Transverse colon (tissue), 3 donors: ENCODE measurements around the gene BCAR3.

Experiments
- CTCF ChIP-seq, 5 experiments: fragments of 200-600 bp in 3 of 5; fragments of 450-650 bp in 2 of 5; sonication (generic) in 3 of 5; IDR thresholded peaks; 1 replicate in 2 of 5; 2 replicates in 3 of 5; pipeline ENCODE4 v1.5.1; 2016 to 2017; ENCODE audit warnings: antibody characterized with exemption in 5 of 5, inconsistent platforms in 3 of 5, mild to moderate bottlenecking in 2 of 5, moderate library complexity in 1 of 5
- POLR2A ChIP-seq: fragments of 450-650 bp; IDR thresholded peaks from one replicate; pipeline ENCODE4 v1.6.1; 2016; ENCODE audit warnings: antibody characterized with exemption, mild to moderate bottlenecking, moderate library complexity

- no peak for TF ChIP-seq POLR2A
- no peak for TF ChIP-seq CTCF (IDR thresholded peaks at IDR 0.05)
These were observed 29.9 kb downstream of the BCAR3 start for GRCh38 chr1:93651695-93652094.
